HL-60 (cell line): ENCODE data around the gene EFL1.

Source experiments
- DNase-seq, 2 experiments: peaks; one replicate each; pipeline ENCODE4 v3.0.0-alpha.2; 2010 to 2020; ENCODE audit warnings: low read depth in 1 of 2, low spot score in 1 of 2
- H3K27ac ChIP-seq: fragments of 250-450 bp; sonication (Bioruptor Pico); replicated peaks from 2 replicates; pipeline ENCODE4 v1.5.1; 2020; ENCODE audit warnings: mild to moderate bottlenecking, moderate library complexity
- H3K27me3 ChIP-seq: fragments of 250-450 bp; sonication (Bioruptor Pico); 2 replicates; pipeline ENCODE4 v1.5.1; 2021; ENCODE audit warnings: mild to moderate bottlenecking, moderate library complexity; ENCODE audit not compliant: insufficient read depth, poor library complexity, severe bottlenecking
- H3K4me3 ChIP-seq: replicated peaks from 2 replicates; pipeline ENCODE4 v1.5.1; 2011; ENCODE audit warnings: mild to moderate bottlenecking, control low read depth, low read length; ENCODE audit not compliant: insufficient read depth
- GABPA ChIP-seq: IDR thresholded peaks from 2 replicates; pipeline ENCODE4 v1.6.1; 2012; ENCODE audit warnings: low read depth
- POLR2AphosphoS5 ChIP-seq: IDR thresholded peaks from 2 replicates; pipeline ENCODE4 v1.6.1; 2012; ENCODE audit warnings: low read depth
- SPI1 ChIP-seq: IDR thresholded peaks from 2 replicates; pipeline ENCODE4 v1.6.1; 2012; ENCODE audit warnings: low read depth, mild to moderate bottlenecking, borderline replicate concordance
- TF ChIP-seq, protein P1 (sequence below): IDR thresholded peaks from 2 replicates; pipeline ENCODE4 v1.6.1; 2012; ENCODE audit warnings: low read depth; ENCODE audit not compliant: insufficient replicate concordance
- TF ChIP-seq, protein P2 (sequence below): IDR thresholded peaks from one replicate; pipeline ENCODE4 v1.5.1; 2011; ENCODE audit warnings: low read length, control low read depth, inconsistent platforms; ENCODE audit not compliant: insufficient read depth

Gene EFL1

GRCh38 chr15:82140886-82141285, 121.6 kb downstream of the EFL1 start:
- Histone ChIP-seq H3K4me3 (no peak overlapping the region), H3K27me3 (no peaks in the 10 kb centered on the region), H3K27ac (no peak overlapping the region)
- TF ChIP-seq, protein P1, sequence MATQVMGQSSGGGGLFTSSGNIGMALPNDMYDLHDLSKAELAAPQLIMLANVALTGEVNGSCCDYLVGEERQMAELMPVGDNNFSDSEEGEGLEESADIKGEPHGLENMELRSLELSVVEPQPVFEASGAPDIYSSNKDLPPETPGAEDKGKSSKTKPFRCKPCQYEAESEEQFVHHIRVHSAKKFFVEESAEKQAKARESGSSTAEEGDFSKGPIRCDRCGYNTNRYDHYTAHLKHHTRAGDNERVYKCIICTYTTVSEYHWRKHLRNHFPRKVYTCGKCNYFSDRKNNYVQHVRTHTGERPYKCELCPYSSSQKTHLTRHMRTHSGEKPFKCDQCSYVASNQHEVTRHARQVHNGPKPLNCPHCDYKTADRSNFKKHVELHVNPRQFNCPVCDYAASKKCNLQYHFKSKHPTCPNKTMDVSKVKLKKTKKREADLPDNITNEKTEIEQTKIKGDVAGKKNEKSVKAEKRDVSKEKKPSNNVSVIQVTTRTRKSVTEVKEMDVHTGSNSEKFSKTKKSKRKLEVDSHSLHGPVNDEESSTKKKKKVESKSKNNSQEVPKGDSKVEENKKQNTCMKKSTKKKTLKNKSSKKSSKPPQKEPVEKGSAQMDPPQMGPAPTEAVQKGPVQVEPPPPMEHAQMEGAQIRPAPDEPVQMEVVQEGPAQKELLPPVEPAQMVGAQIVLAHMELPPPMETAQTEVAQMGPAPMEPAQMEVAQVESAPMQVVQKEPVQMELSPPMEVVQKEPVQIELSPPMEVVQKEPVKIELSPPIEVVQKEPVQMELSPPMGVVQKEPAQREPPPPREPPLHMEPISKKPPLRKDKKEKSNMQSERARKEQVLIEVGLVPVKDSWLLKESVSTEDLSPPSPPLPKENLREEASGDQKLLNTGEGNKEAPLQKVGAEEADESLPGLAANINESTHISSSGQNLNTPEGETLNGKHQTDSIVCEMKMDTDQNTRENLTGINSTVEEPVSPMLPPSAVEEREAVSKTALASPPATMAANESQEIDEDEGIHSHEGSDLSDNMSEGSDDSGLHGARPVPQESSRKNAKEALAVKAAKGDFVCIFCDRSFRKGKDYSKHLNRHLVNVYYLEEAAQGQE, result no peak
- no peak for TF ChIP-seq POLR2AphosphoS5
- TF ChIP-seq, protein P2, sequence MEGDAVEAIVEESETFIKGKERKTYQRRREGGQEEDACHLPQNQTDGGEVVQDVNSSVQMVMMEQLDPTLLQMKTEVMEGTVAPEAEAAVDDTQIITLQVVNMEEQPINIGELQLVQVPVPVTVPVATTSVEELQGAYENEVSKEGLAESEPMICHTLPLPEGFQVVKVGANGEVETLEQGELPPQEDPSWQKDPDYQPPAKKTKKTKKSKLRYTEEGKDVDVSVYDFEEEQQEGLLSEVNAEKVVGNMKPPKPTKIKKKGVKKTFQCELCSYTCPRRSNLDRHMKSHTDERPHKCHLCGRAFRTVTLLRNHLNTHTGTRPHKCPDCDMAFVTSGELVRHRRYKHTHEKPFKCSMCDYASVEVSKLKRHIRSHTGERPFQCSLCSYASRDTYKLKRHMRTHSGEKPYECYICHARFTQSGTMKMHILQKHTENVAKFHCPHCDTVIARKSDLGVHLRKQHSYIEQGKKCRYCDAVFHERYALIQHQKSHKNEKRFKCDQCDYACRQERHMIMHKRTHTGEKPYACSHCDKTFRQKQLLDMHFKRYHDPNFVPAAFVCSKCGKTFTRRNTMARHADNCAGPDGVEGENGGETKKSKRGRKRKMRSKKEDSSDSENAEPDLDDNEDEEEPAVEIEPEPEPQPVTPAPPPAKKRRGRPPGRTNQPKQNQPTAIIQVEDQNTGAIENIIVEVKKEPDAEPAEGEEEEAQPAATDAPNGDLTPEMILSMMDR, result no peak
- no peak for TF ChIP-seq GABPA
- TF ChIP-seq SPI1, result no peak
- no peak for DNase-seq

DNA sequence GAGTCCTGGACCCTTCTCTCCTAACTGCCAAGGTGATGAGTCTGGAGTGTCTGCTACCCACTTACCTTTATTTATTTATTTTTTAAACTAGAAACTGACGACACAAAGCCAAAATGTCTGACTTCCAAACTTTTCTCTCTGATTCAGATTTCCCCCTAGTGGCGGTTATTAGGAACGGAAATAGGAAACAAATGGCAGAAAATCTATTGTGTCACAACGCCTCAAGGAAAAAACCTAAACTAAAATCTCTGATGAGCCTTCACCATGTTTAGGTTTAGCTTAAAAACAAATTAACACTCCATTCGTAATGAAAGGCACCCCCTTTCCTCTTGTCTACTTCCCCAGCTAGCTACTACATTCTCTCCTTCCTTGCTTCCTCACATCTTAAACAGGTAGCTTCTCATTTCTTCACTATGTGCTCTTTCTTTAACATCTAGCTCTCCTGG, 122.7 kb downstream of the EFL1 start:
- Histone ChIP-seq H3K27ac (no peak overlapping the region), H3K27me3 (no peaks in the 10 kb centered on the region), H3K4me3 (no peak overlapping the region)
- TF ChIP-seq, protein P2, result peak; percentile 24
- no peak for TF ChIP-seq GABPA
- TF ChIP-seq POLR2AphosphoS5, result no peak
- TF ChIP-seq, protein P1, result no peak
- DNase-seq, result peak in 1 of 2 experiments; percentile 9

DNA sequence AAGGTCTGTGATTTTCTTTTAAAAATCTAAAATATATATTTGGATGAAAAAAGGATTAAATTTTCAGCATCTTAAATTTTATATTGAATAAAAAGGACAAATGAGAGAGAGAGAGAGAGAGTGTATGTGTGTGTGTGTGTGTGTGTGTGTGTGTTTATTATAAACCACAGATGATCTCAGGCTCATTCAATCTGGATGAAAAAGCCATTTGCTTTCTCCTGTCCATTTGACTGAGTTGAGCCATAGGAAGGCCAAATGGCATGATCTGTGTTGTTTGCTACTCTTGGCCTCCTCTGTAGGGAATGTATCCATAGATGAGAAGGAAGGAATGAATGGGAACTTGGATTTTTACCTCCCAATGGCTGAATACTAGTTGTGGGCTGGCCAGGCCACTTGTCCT, 124.2 kb downstream of the EFL1 start:
- TF ChIP-seq GABPA, result no peak
- Histone ChIP-seq H3K27me3 (no peaks in the 10 kb centered on the region), H3K4me3 (no peak overlapping the region), H3K27ac (no peak overlapping the region)
- no peak for DNase-seq

DNA sequence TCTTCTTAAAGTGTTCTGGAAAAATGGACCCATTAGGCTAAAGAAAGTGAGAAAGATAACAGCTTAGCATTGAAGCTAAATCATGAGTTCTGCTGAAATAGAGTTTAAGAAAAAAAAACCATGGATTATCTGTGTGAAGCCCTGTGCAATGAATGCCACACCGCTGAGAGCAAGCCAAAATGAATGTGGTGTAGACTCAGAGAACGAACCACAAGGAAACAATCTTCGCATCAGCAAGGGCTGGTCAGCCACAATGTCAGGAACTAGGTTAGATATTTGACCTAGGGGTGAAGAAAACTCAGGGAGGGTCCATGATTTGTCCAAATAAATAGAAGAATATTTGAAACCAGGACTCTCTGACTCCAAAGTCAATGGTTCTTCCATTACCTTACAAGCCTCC, 125.3 kb downstream of the EFL1 start:
- TF ChIP-seq, protein P1, result no peak
- TF ChIP-seq, protein P2, result no peak
- TF ChIP-seq POLR2AphosphoS5 (no peak), GABPA (no peak)
- H3K4me3 ChIP-seq, result no peak overlapping the region
- no peaks in the 10 kb centered on the region for H3K27me3 ChIP-seq
- no peak overlapping the region for H3K27ac ChIP-seq
- DNase-seq, result no peak
